OCI-LY7 (cell line): ENCODE data around the gene PHLDB1. TPM values are rescaled to one million over a fixed set of nuclear protein-coding genes. Genes with fewer than 3 reads are reported as not detected.
"Not testable (repeated sequence)": the region's sequence is repeated elsewhere in the genome, so short reads cannot be mapped to it uniquely, and the experiment has no call there.

Experiments used
- BruUV-seq: library from RNA; stranded (reverse); fragments of 400-500 nt; replicated peaks from 2 replicates; lab custom pipeline; 2021; lab: Mats Ljungman, UMichigan
- CTCF ChIA-PET: fragments of 300-600 bp; sonication (Branson Sonifier 250); formaldehyde crosslinking; loops from one replicate; lab custom pipeline; 2022; ENCODE audit warnings: antibody characterized with exemption; ENCODE audit not compliant: unreplicated experiment; lab: Charles Lee
- POLR2A ChIA-PET: fragments of 300-600 bp; sonication (Branson Sonifier 250); formaldehyde crosslinking; loops from one replicate; lab custom pipeline; 2022; ENCODE audit warnings: antibody characterized with exemption; lab: Charles Lee
- DNase-seq: peaks from one replicate; pipeline ENCODE4 v3.0.0-alpha.2; 2015; ENCODE audit warnings: low spot score
- H2AFZ ChIP-seq: fragments of 200-600 bp; sonication (generic), shearing (Covaris generic); 2 replicates; pipeline ENCODE4 v1.6.1; 2014; ENCODE audit warnings: mild to moderate bottlenecking, antibody characterized with exemption, low read length, moderate library complexity
- H3K27ac ChIP-seq: fragments of 200-600 bp; sonication (generic); 2 replicates; pipeline ENCODE4 v1.5.1; 2014; ENCODE audit warnings: mixed run types, low read depth, mild to moderate bottlenecking, moderate library complexity, low read length, inconsistent platforms; ENCODE audit not compliant: poor library complexity, severe bottlenecking
- H3K36me3 ChIP-seq: fragments of 200-600 bp; sonication (generic); 2 replicates; pipeline ENCODE4 v1.6.1; 2014; ENCODE audit warnings: mild to moderate bottlenecking, antibody characterized with exemption, low read length, moderate library complexity, mixed read lengths; ENCODE audit not compliant: insufficient read depth
- H3K4me1 ChIP-seq: fragments of 200-600 bp; sonication (generic); 2 replicates; pipeline ENCODE4 v1.5.1; 2014; ENCODE audit warnings: mild to moderate bottlenecking, low read length; ENCODE audit not compliant: insufficient read depth, poor library complexity, severe bottlenecking
- H3K4me2 ChIP-seq: fragments of 200-600 bp; sonication (generic); 2 replicates; pipeline ENCODE4 v1.6.1; 2014; ENCODE audit warnings: mild to moderate bottlenecking, low read length
- H3K4me3 ChIP-seq: fragments of 200-600 bp; sonication (generic); 2 replicates; pipeline ENCODE4 v1.5.1; 2014; ENCODE audit warnings: mild to moderate bottlenecking, low read depth, low read length; ENCODE audit not compliant: poor library complexity, severe bottlenecking
- H3K79me2 ChIP-seq: fragments of 200-600 bp; sonication (generic); 2 replicates; pipeline ENCODE4 v1.6.1; 2016; ENCODE audit warnings: low read depth, mild to moderate bottlenecking, low read length, moderate library complexity, mixed read lengths; ENCODE audit not compliant: insufficient read depth
- H3K9me2 ChIP-seq: fragments of 200-600 bp; sonication (generic); 2 replicates; pipeline ENCODE4 v1.6.1; 2016; ENCODE audit warnings: mild to moderate bottlenecking, low read length, mixed read lengths; ENCODE audit not compliant: insufficient read depth
- H3K9me3 ChIP-seq: fragments of 200-600 bp; sonication (generic); 2 replicates; pipeline ENCODE4 v1.6.1; 2014; ENCODE audit warnings: mild to moderate bottlenecking, mixed run types, low read length, mixed read lengths
- H4K20me1 ChIP-seq: fragments of 200-600 bp; sonication (generic); 2 replicates; pipeline ENCODE4 v1.6.1; 2014; ENCODE audit warnings: mild to moderate bottlenecking, antibody characterized with exemption, low read length, moderate library complexity, mixed read lengths; ENCODE audit not compliant: insufficient read depth
- CTCF ChIP-seq: fragments of 200-600 bp; sonication (generic); conservative IDR thresholded peaks from 2 replicates; pipeline ENCODE4 v1.5.1; 2014; ENCODE audit warnings: mild to moderate bottlenecking, antibody characterized with exemption, low read length, moderate library complexity, mixed read lengths
- EZH2phosphoT487 ChIP-seq: fragments of 200-600 bp; sonication (generic); IDR thresholded peaks from 2 replicates; pipeline ENCODE4 v1.6.1; 2018; ENCODE audit warnings: low read depth, borderline replicate concordance, mild to moderate bottlenecking, mixed run types, antibody characterized with exemption, low read length, moderate library complexity, mixed read lengths
- intact Hi-C: fragments of 100-400 bp; cut with micrococcal nuclease; formaldehyde crosslinking; loops from one replicate; pipeline ENCODE4 v1.10.0; 2022; ENCODE audit not compliant: unreplicated experiment
- total RNA-seq, 2 experiments: library from RNA; depleted of rRNA in 1 of 2; stranded (reverse); fragments of >200 nt in 1 of 2; shearing (Covaris generic) in 1 of 2; gene quantifications; 2 replicates each; pipeline ENCODE4 v1.2.3, GENCODE V29; 2014 to 2022

PHLDB1 gene
- total RNA-seq, 2 experiments from 2014 or later = 0.19 TPM; not detected in 1

- no peak overlapping the region for H3K27ac ChIP-seq
- H3K9me3 ChIP-seq = no peaks in the 10 kb centered on the region
- no peaks in the 10 kb centered on the region for H3K4me1 ChIP-seq
- no peaks in the 10 kb centered on the region for H3K79me2 ChIP-seq
- POLR2A ChIA-PET = no interaction called here
- TF ChIP-seq EZH2phosphoT487 = no peak
- TF ChIP-seq CTCF = no peak
- peak overlapping the region; percentile 31 for H3K4me2 ChIP-seq
- no peak for DNase-seq
- no peaks in the 10 kb centered on the region for H3K9me2 ChIP-seq
- CTCF ChIA-PET = no interaction called here
- H4K20me1 ChIP-seq = no peaks in the 10 kb centered on the region
- BruUV-seq = no TSS peak
- intact Hi-C loops = loop anchor here (10.0 kb wide), 1 partner anchor 370 kb away; no protein-coding TSS in a partner anchor
- H2AFZ ChIP-seq = no peak overlapping the region
- no peaks in the 10 kb centered on the region for H3K36me3 ChIP-seq
- H3K4me3 ChIP-seq = peak overlapping the region; percentile 21
These were observed 42.4 kb upstream of the PHLDB1 start for GRCh38 chr11:118565051-118565450.

GRCh38 chr11:118569670-118570069, 37.7 kb upstream of the PHLDB1 start:
- Histone ChIP-seq H3K4me3 (no peak overlapping the region), H3K9me3 (no peaks in the 10 kb centered on the region), H3K4me2 (no peak overlapping the region), H4K20me1 (peaks cover 15% of the 10 kb centered on the region; the same call in 1 of the 2 replicates), H3K9me2 (no peaks in the 10 kb centered on the region), H3K27ac (no peak overlapping the region), H2AFZ (no peak overlapping the region), H3K36me3 (peaks cover 4% of the 10 kb centered on the region; the same call in 1 of the 2 replicates), H3K4me1 (peaks cover 22% of the 10 kb centered on the region), H3K79me2 (peaks cover 31% of the 10 kb centered on the region)
- ChIA-PET POLR2A (interaction anchor here (0.5 to 1.1 kb wide), 4 partner anchors 45 to 1645 kb away, joined by 3 to 4 read pairs (median 4); no protein-coding TSS in a partner anchor), CTCF (interaction anchor here (0.6 kb wide), 1 partner anchor 218 kb away, joined by 5 read pairs; no protein-coding TSS in a partner anchor)
- intact Hi-C loops = loop anchor here (5.0 to 10.0 kb wide), 2 partner anchors 132 to 375 kb away; partner anchors contain the start of gene KMT2A
- DNase-seq = no peak
- BruUV-seq = no TSS peak
- no peak for TF ChIP-seq CTCF
- TF ChIP-seq EZH2phosphoT487 = no peak

- CTCF ChIA-PET = interaction anchor here (0.5 kb wide), 1 partner anchor 50 kb away, joined by 6 read pairs; no protein-coding TSS in a partner anchor
- peaks cover 42% of the 10 kb centered on the region for H3K79me2 ChIP-seq
- no peaks in the 10 kb centered on the region for H3K9me3 ChIP-seq
- TF ChIP-seq CTCF (no peak), EZH2phosphoT487 (no peak)
- POLR2A ChIA-PET = interaction anchor here (0.5 to 1.7 kb wide), 4 partner anchors 10 to 52 kb away, joined by 3 to 4 read pairs (median 4); no protein-coding TSS in a partner anchor
- peak overlapping the region; percentile 92; the same call in 1 of the 2 replicates for H2AFZ ChIP-seq
- peaks cover 22% of the 10 kb centered on the region; the same call in 1 of the 2 replicates for H4K20me1 ChIP-seq
- intact Hi-C loops = loop anchor here (5.0 kb wide), 1 partner anchor 133 kb away; the partner anchor contains the start of gene KMT2A
- H3K27ac ChIP-seq = no peak overlapping the region
- no TSS peak for BruUV-seq
- peaks cover 4% of the 10 kb centered on the region; the same call in 1 of the 2 replicates for H3K36me3 ChIP-seq
- no peak for DNase-seq
- H3K4me3 ChIP-seq = no peak overlapping the region
- no peak overlapping the region for H3K4me2 ChIP-seq
- H3K9me2 ChIP-seq = no peaks in the 10 kb centered on the region
- H3K4me1 ChIP-seq = peaks cover 31% of the 10 kb centered on the region
These were observed 36.6 kb upstream of the PHLDB1 start for GRCh38 chr11:118570787-118571186.

GRCh38 chr11:118571701-118572060, 35.7 kb upstream of the PHLDB1 start:
- BruUV-seq = TSS peak; percentile 87
- POLR2A ChIA-PET = interaction anchor here (0.7 to 1.7 kb wide), 5 partner anchors 11 to 332 kb away, joined by 3 to 4 read pairs (median 4); no protein-coding TSS in a partner anchor
- Histone ChIP-seq H3K4me3 (peak overlapping the region; percentile 94), H3K4me1 (peaks cover 33% of the 10 kb centered on the region), H3K4me2 (peak overlapping the region; percentile 72), H4K20me1 (peaks cover 24% of the 10 kb centered on the region; the same call in 1 of the 2 replicates), H3K79me2 (peaks cover 51% of the 10 kb centered on the region), H3K27ac (peak overlapping the region; percentile 46), H2AFZ (peak overlapping the region; percentile 92)
- H3K36me3 ChIP-seq, H3K9me3 ChIP-seq, H3K9me2 ChIP-seq, CTCF ChIA-PET: not testable (repeated sequence)
- intact Hi-C loops = loop anchor here (5.0 kb wide), 1 partner anchor 134 kb away; the partner anchor contains the start of gene KMT2A
- peak; percentile 14 for DNase-seq
